Transverse colon (tissue), 4 donors: ENCODE data around the gene KCTD1.

Source experiments
- CTCF ChIP-seq, 5 experiments: fragments of 200-600 bp in 3 of 5; fragments of 450-650 bp in 2 of 5; sonication (generic) in 3 of 5; IDR thresholded peaks; 1 replicate in 2 of 5; 2 replicates in 3 of 5; pipeline ENCODE4 v1.5.1; 2016 to 2017; ENCODE audit warnings: antibody characterized with exemption in 5 of 5, inconsistent platforms in 3 of 5, mild to moderate bottlenecking in 2 of 5, moderate library complexity in 1 of 5
- POLR2AphosphoS5 ChIP-seq, 3 donors: sonication (generic); formaldehyde crosslinking; IDR thresholded peaks; one replicate each; pipeline ENCODE4 v1.6.1; 2016; ENCODE audit warnings: antibody characterized with exemption in 3 of 3

GRCh38 chr18:26482569-26482968 is 65.8 kb downstream of the KCTD1 start:
- TF ChIP-seq CTCF (IDR thresholded peaks at IDR 0.05) (no peak), POLR2AphosphoS5 (IDR thresholded peaks at IDR 0.05) (no peak)
